Activated CD4-positive, alpha-beta T cell treated with anti-CD3 and anti-CD28 coated beads, Interleukin-2, amount 10 ng/mL, durations not matched to agents 7 days and 5 days (primary cell): ENCODE measurements around the gene PRAMEF12. TPM values are rescaled to one million over a fixed set of nuclear protein-coding genes. Genes with fewer than 3 reads are reported as not detected.
"Not testable (repeated sequence)": the region's sequence is repeated elsewhere in the genome, so short reads cannot be mapped to it uniquely, and the experiment has no call there.

Experiments
- CTCF ChIA-PET: fragments of 350-600 bp; sonication (Branson Sonifier 250); formaldehyde crosslinking; loops from one replicate; lab custom pipeline; 2021; ENCODE audit warnings: antibody characterized with exemption; lab: Charles Lee
- POLR2A ChIA-PET: fragments of 350-600 bp; sonication (Branson Sonifier 250); formaldehyde crosslinking; loops from one replicate; lab custom pipeline; 2021; ENCODE audit warnings: antibody characterized with exemption; lab: Charles Lee
- DNase-seq: peaks from one replicate; pipeline ENCODE4 v3.0.0-alpha.2; 2020
- H3K27ac Mint-ChIP-seq: one replicate; pipeline ENCODE4 v1.8.0; 2021; ENCODE audit warnings: mild to moderate bottlenecking, moderate library complexity, mixed read lengths
- H3K27me3 Mint-ChIP-seq: one replicate; pipeline ENCODE4 v1.8.0; 2021; ENCODE audit warnings: mixed read lengths
- H3K36me3 Mint-ChIP-seq: one replicate; pipeline ENCODE4 v1.8.0; 2021; ENCODE audit warnings: low read depth, mixed read lengths
- H3K4me1 Mint-ChIP-seq: one replicate; pipeline ENCODE4 v1.8.0; 2021; ENCODE audit warnings: mixed read lengths
- H3K4me3 Mint-ChIP-seq: one replicate; pipeline ENCODE4 v1.8.0; 2021; ENCODE audit warnings: mild to moderate bottlenecking, moderate library complexity, mixed read lengths
- H3K9me3 Mint-ChIP-seq: one replicate; pipeline ENCODE4 v1.8.0; 2021; ENCODE audit warnings: mixed read lengths
- total RNA-seq, 2 experiments: library from RNA; stranded (reverse); gene quantifications; one replicate each; pipeline ENCODE4 v1.2.3, GENCODE V29; 2021

The PRAMEF12 gene
- total RNA-seq, 2 experiments from 2014 or later, result not detected

GRCh38 chr1:12819061-12819460 is 45.5 kb downstream of the PRAMEF12 start:
- H3K36me3 Mint-ChIP-seq, CTCF ChIA-PET, H3K27ac Mint-ChIP-seq, H3K9me3 Mint-ChIP-seq, H3K4me3 Mint-ChIP-seq, H3K4me1 Mint-ChIP-seq, DNase-seq, POLR2A ChIA-PET: not testable (repeated sequence)
- peaks cover 12% of the 10 kb centered on the region for H3K27me3 Mint-ChIP-seq

Other genes with a start within 250 kb of the PRAMEF12 start
- gene DHRS3, start 155.5 kb upstream of the PRAMEF12 start, total RNA-seq, result 10 to 100 TPM; 30.3 to 31.2 TPM
- gene AADACL4, start 129.7 kb upstream of the PRAMEF12 start, total RNA-seq, result not detected
- gene AADACL3, start 57.6 kb upstream of the PRAMEF12 start, total RNA-seq, result not detected
- not detected for gene CFAP107, start 27.5 kb upstream of the PRAMEF12 start, total RNA-seq
- not detected for gene PRAMEF1, start 17.7 kb downstream of the PRAMEF12 start, total RNA-seq
- not detected for gene PRAMEF11, start 57.7 kb downstream of the PRAMEF12 start, total RNA-seq
- gene HNRNPCL1, start 75.0 kb downstream of the PRAMEF12 start, total RNA-seq, result not detected
- gene PRAMEF2, start 83.3 kb downstream of the PRAMEF12 start, total RNA-seq, result not detected
- gene PRAMEF4, start 112.5 kb downstream of the PRAMEF12 start, total RNA-seq, result not detected
- not detected for gene PRAMEF10, start 124.5 kb downstream of the PRAMEF12 start, total RNA-seq
- gene PRAMEF7, start 142.9 kb downstream of the PRAMEF12 start, total RNA-seq, result not detected
- not detected for gene PRAMEF6, start 173.8 kb downstream of the PRAMEF12 start, total RNA-seq